SK-N-DZ (cell line): ENCODE results near the gene PARD3.

Source experiments
- DNase-seq: peaks from one replicate; pipeline ENCODE4 v3.0.0-alpha.2; 2015; ENCODE audit warnings: low spot score

The PARD3 gene

GRCh38 chr10:34109952-34110702 lies 705.0 kb downstream of the PARD3 start:
- DNase-seq, result peak; percentile 76

- DNase-seq, result no peak
These were observed 705.6 kb downstream of the PARD3 start for GRCh38 chr10:34109495-34109894.

- no peak for DNase-seq
These were observed 707.2 kb downstream of the PARD3 start for GRCh38 chr10:34107626-34108516.

- DNase-seq, result no peak
These were observed 708.7 kb downstream of the PARD3 start for GRCh38 chr10:34106356-34106885.

GRCh38 chr10:34104829-34105572 lies 710.1 kb downstream of the PARD3 start:
- DNase-seq, result no peak

- no peak for DNase-seq
These were observed 712.1 kb downstream of the PARD3 start for GRCh38 chr10:34102893-34103506.

GRCh38 chr10:34102237-34102673 lies 712.8 kb downstream of the PARD3 start:
- DNase-seq, result peak; percentile 74

GRCh38 chr10:34101001-34101400 lies 714.1 kb downstream of the PARD3 start:
- DNase-seq, result no peak

GRCh38 chr10:34098821-34099567 lies 716.1 kb downstream of the PARD3 start:
- no peak for DNase-seq

- no peak for DNase-seq
These were observed 717.4 kb downstream of the PARD3 start for GRCh38 chr10:34097682-34098081.

GRCh38 chr10:34094961-34095360 lies 720.1 kb downstream of the PARD3 start:
- DNase-seq, result no peak

GRCh38 chr10:34094146-34094696 lies 720.9 kb downstream of the PARD3 start:
- DNase-seq, result no peak

- DNase-seq, result no peak
These were observed 722.2 kb downstream of the PARD3 start for GRCh38 chr10:34092891-34093290.

- DNase-seq, result no peak
These were observed 723.4 kb downstream of the PARD3 start for GRCh38 chr10:34091635-34092195.

GRCh38 chr10:34089253-34089652 lies 725.8 kb downstream of the PARD3 start:
- DNase-seq, result no peak

GRCh38 chr10:34088208-34088794 lies 726.8 kb downstream of the PARD3 start:
- no peak for DNase-seq

GRCh38 chr10:34087095-34087418 lies 728.0 kb downstream of the PARD3 start:
- DNase-seq, result no peak

GRCh38 chr10:34083567-34083966 lies 731.5 kb downstream of the PARD3 start:
- DNase-seq, result no peak

- DNase-seq, result no peak
These were observed 733.1 kb downstream of the PARD3 start for GRCh38 chr10:34081948-34082347.

- DNase-seq, result no peak
These were observed 733.8 kb downstream of the PARD3 start for GRCh38 chr10:34081347-34081743.
